Measurements from ENCODE around the gene YDJC.
A peak's percentile ranks its signal among the peaks of the same experiment; 100 is the strongest.

Gene YDJC

GRCh38 chr22:21672107-21672629 lies 42.3 kb upstream of the YDJC start:
- DNase-seq = no peak
- no peak overlapping the region for H2AFZ ChIP-seq (ENCODE audit: low read depth, low read length)
- no peak overlapping the region for H3K27ac ChIP-seq (ENCODE audit: low read length)
- no peak overlapping the region for H3K4me3 ChIP-seq (ENCODE audit: low read depth in 1 of 2, low read length in 2 of 2)
- peaks cover 9% of the 10 kb centered on the region for H3K4me1 ChIP-seq (ENCODE audit: insufficient read depth, low read length)
- H3K36me3 ChIP-seq (ENCODE audit: insufficient read depth, low read length) = peaks cover 63% of the 10 kb centered on the region
- H3K4me2 ChIP-seq (ENCODE audit: insufficient read depth, low read length) = no peak overlapping the region
- TF ChIP-seq CTCF (IDR thresholded peaks at IDR 0.05; ENCODE audit: borderline replicate concordance, extremely low read depth, low read length, poor library complexity, severe bottlenecking) = no peak
- H3K9ac ChIP-seq (ENCODE audit: low read depth, low read length) = no peak overlapping the region
- peaks cover 30% of the 10 kb centered on the region for H3K79me2 ChIP-seq (ENCODE audit: insufficient read depth, low read length)
- 0 out of 2 replicates have a peak, but pooled peaks cover 5% of the 10 kb centered on the region for H4K20me1 ChIP-seq (ENCODE audit: insufficient read depth, low read length)
- ATAC-seq (ENCODE audit: insufficient read depth, low read depth) = no peak
- H3K27me3 ChIP-seq (ENCODE audit: insufficient read depth, low read length, poor library complexity) = no peaks in the 10 kb centered on the region
- H3K9me3 ChIP-seq (ENCODE audit: insufficient read depth, low read length, severe bottlenecking) = no peaks in the 10 kb centered on the region

DNA sequence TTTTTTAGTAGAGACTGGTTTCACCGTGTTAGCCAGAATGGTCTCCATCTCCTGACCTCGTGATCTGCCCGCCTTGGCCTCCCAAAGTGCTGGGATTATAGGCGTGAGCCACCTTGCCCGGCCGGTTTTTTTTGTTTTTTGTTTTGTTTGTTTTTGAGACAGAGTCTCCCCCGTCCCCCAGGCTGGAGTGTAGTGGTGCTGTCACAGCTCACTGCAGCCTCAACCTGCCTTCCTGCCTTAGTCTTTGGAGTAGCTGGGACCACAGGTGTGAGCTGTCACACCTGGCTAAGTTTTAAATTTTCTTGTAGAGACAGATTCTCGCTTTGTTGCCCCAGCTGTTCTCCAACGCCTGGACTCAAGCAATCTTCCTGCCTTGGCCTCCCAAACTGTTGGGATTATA lies 39.2 kb upstream of the YDJC start:
- peaks cover 25% of the 10 kb centered on the region for H3K4me1 ChIP-seq (ENCODE audit: insufficient read depth, low read length)
- no peak overlapping the region for H2AFZ ChIP-seq (ENCODE audit: low read depth, low read length)
- peaks cover 47% of the 10 kb centered on the region for H3K79me2 ChIP-seq (ENCODE audit: insufficient read depth, low read length)
- H3K4me2 ChIP-seq (ENCODE audit: insufficient read depth, low read length) = no peak overlapping the region
- 0 out of 2 replicates have a peak, but pooled peaks cover 5% of the 10 kb centered on the region for H4K20me1 ChIP-seq (ENCODE audit: insufficient read depth, low read length)
- ATAC-seq (ENCODE audit: insufficient read depth, low read depth) (no peak), DNase-seq (no peak)
- H3K9ac ChIP-seq (ENCODE audit: low read depth, low read length) = no peak overlapping the region
- H3K36me3 ChIP-seq (ENCODE audit: insufficient read depth, low read length) = peaks cover 46% of the 10 kb centered on the region
- no peaks in the 10 kb centered on the region for H3K27me3 ChIP-seq (ENCODE audit: insufficient read depth, low read length, poor library complexity)
- no peak overlapping the region for H3K4me3 ChIP-seq (ENCODE audit: low read depth in 1 of 2, low read length in 2 of 2)
- TF ChIP-seq CTCF (IDR thresholded peaks at IDR 0.05; ENCODE audit: borderline replicate concordance, extremely low read depth, low read length, poor library complexity, severe bottlenecking) = no peak
- TF ChIP-seq EZH2 (IDR thresholded peaks at IDR 0.05; ENCODE audit: borderline replicate concordance, low read depth, low read length, severe bottlenecking) = no peak
- H3K9me3 ChIP-seq (ENCODE audit: insufficient read depth, low read length, severe bottlenecking) = no peaks in the 10 kb centered on the region
- no peak overlapping the region for H3K27ac ChIP-seq (ENCODE audit: low read length)

DNA sequence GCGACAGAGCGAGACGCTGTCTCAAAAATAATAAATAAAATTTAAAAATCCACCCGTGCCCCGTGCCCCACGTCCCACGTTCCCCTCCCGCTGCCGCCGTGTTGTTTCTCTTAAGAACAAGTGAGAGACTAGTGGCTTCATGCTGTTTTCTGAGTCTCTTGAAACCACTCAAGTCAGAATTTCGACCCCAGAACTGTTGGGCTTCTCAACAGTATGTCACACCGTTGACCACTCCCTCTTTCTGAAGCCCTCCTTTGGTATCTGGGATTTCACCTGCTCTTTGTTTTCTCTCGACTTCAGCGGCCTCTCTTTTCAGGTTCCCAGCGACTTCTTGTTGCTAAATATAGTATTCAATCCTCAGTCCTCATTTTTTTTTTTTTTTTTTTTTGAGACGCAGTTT lies 37.0 kb upstream of the YDJC start:
- H2AFZ ChIP-seq (ENCODE audit: low read depth, low read length) = no peak overlapping the region
- H3K4me2 ChIP-seq (ENCODE audit: insufficient read depth, low read length) = peak overlapping the region; percentile 72
- peak overlapping the region; percentile 77 for H3K9ac ChIP-seq (ENCODE audit: low read depth, low read length)
- H4K20me1 ChIP-seq (ENCODE audit: insufficient read depth, low read length) = no peaks in the 10 kb centered on the region
- H3K4me1 ChIP-seq (ENCODE audit: insufficient read depth, low read length) = peaks cover 25% of the 10 kb centered on the region
- no peaks in the 10 kb centered on the region for H3K27me3 ChIP-seq (ENCODE audit: insufficient read depth, low read length, poor library complexity)
- H3K79me2 ChIP-seq (ENCODE audit: insufficient read depth, low read length) = peaks cover 47% of the 10 kb centered on the region
- TF ChIP-seq CTCF (IDR thresholded peaks at IDR 0.05; ENCODE audit: borderline replicate concordance, extremely low read depth, low read length, poor library complexity, severe bottlenecking) (no peak), EZH2 (IDR thresholded peaks at IDR 0.05; ENCODE audit: borderline replicate concordance, low read depth, low read length, severe bottlenecking) (no peak)
- H3K9me3 ChIP-seq (ENCODE audit: insufficient read depth, low read length, severe bottlenecking) = no peaks in the 10 kb centered on the region
- peak overlapping the region; percentile 84 to 99; a peak in 3 of 4 replicates for H3K4me3 ChIP-seq (ENCODE audit: low read depth in 1 of 2, low read length in 2 of 2)
- DNase-seq (no peak), ATAC-seq (ENCODE audit: insufficient read depth, low read depth) (no peak)
- peaks cover 24% of the 10 kb centered on the region for H3K36me3 ChIP-seq (ENCODE audit: insufficient read depth, low read length)
- H3K27ac ChIP-seq (ENCODE audit: low read length) = peak overlapping the region; percentile 22; the same call in 1 of the 2 replicates
